GM18858 (cell line): ENCODE measurements around the gene GRIK1.

ENCODE experiments used
- ATAC-seq: cut with Tn5 transposase; IDR thresholded peaks from one replicate; pipeline ENCODE4 v1.9.1; 2021; ENCODE audit not compliant: unreplicated experiment

Gene GRIK1

DNA sequence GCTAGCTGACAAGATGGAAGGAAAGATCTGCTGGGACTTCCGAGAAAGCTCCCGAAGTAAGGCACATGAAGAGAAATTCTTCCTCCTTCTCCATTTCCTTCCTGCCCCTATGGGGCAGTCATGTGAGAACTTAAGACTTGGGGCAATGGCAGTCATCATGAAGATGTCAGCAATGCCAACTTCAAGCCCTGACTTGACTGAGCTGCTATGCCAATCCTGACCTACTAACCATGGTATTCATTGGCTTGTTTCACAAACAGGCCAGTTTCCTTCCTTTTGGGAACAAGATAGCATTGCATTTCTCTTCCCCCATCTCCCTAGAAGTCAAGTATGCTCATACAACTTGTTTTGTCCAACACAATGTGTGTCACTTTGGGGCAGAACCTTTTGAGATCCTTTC is 25.5 kb downstream of the GRIK1 start:
- no peak for ATAC-seq

DNA sequence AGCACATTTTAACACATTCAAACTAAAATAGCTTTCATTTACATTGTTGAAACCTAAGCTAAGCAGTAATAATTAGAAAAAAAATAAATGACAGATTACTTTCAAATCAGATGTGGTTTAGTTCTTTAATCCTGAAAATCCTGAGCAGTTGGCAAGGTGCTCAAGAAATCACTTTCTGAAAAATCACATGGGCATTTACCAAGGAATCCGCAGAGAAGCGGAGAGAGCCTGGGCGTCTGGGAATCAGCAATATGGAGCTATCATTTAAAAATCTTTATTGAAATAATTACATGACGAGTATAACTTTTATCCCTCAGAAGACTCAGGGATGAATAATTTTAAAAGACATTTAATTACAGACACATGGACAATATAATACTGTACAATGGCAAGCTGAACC is 30.2 kb downstream of the GRIK1 start:
- ATAC-seq: no peak

DNA sequence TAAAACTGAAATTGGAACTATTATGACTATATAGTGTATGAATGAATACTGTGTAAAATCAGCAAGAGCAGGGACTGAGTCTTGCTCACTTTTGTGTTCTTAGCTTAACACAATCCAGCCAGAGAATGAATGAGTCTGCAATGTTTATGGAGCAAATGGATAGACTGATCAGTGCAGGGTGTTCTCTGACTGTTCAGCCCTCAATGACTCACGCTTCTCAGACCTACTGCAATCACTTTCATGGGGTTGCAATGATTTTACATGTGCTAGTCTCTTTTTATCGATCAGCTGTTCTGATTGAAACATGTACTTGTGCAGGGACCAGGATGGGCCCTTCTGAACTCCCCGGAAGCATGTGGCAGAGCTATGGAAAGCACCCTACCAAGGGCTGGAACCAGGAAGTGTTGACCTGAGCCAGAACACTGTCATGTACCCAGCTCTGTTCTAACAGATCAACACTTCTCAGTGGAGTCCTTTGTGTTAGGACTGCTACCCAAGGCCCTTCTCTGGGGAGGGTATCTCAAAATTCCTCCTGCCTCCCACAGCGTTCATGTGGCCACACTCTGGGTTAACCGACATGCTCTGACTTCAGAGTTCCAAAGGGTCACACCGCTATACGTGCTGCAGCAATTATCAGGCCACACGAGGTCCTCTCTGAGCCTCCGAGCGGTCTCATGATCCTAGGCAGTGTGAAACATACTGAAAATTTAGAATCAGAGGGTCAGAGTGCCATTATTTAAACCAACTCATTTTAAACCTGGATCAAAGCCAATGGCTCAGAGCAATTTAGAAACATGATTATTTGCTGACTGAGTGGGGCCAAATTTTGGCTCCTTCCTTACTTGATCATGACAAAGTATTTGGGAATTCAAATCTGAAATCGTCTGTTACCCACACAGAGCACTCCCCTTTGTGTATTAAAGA is 35.2 kb downstream of the GRIK1 start:
- no peak for ATAC-seq

DNA sequence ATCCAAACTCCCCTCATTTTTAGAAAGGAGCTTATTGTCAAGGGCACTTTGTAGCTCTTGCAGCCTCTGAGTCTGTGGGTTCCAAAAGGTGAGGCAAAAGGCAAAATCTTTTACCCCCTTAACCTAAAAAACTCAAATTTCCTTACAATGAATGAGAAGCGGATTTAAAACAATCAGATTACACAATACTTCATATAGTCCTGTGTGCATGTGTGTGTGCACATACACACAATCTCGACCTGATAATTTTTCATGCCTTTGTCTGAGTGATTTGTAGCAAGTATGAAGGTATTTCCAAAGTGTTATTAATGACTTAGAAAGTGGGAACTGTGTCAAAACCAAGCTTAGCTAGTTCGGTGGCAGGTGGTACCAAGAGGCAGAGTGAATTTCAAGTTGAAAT is 42.9 kb downstream of the GRIK1 start:
- no peak for ATAC-seq

DNA sequence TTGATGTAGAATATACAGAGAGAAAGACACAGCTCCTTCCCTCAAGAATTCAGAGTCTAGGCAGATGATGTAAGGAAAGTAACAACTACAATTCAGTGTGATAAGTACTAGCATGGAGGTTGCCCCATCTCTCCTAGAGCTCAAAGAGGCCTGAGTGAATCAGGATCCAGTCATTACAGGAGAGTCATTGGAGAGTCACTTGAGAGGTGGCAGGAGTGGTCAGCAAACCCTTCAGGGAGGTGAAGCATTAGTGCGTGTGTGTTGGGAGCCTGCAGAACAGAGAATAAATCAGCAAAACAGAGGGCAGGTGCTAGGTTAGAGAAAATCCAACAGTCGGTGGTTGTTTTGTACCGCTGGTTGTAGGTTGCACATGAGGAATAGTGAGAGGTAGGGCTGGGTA is 46.1 kb downstream of the GRIK1 start:
- no peak for ATAC-seq

DNA sequence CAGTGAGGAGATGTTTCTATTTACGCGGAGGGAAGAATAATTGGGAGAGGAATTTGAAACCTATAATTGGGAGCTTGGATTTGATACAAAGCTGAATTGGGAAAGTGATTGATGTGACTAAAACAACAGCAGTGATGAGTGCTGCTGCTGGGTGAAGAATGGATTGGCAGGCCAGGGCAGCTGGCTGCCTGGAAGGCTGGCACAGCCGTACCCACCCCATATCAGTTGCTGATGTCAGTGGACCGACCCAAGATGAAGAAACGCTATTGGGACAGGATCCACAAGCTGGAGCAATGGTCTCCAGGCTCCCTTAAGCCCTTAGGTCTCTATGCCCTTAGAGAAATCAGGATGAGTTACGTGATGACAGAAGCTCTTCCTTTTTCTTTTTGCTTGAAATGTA is 47.4 kb downstream of the GRIK1 start:
- no peak for ATAC-seq

DNA sequence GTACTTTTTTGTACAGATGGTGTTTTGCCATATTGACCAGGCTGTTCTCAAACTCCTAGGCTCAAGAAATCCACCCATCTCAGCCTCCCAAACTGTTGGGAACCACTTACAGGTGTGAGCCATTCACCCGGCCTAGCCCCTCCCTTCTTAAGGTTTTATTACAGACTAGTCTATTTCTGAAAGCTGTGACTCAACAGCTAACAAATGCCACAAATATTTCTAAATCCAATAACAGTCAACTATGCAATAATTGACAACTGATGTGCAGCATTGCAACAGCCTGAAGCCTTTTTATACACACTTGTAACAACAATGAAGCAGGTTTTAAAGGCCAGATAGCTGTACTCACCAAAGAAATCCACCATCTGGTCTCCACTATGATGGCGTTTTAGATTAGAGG is 51.4 kb downstream of the GRIK1 start:
- ATAC-seq: no peak

DNA sequence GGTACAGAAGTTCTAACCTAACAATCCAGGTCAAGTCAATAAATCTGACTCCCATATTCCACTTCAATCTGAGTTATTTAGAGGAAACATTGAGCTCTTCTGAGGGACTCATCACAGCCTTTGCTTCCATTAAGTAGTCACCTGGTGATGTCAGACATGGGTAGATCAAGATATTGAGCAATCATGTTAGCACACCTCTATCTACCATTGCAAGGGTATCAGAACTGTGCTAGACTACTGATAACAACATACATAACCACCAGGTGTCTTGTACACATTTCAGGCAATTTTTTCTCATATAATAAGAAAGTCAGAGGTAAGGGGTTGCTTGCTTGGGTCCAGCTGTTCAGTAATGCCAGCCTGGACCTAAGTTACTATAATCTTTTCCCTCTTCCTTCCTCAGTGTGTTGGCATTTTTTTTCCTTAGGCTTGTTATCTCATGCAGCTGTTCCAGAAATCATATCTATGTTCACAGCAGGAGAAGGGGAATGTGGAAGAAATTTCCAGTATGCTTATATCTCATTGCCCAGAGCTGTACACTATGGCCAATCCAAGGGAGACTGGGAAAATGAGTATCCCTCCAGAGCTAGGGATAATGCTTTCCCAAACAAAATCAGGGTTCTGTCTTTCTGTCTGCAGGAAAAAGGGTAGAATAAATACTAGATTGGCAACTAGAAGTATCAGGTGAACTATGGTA is 52.3 kb downstream of the GRIK1 start:
- ATAC-seq: no peak

DNA sequence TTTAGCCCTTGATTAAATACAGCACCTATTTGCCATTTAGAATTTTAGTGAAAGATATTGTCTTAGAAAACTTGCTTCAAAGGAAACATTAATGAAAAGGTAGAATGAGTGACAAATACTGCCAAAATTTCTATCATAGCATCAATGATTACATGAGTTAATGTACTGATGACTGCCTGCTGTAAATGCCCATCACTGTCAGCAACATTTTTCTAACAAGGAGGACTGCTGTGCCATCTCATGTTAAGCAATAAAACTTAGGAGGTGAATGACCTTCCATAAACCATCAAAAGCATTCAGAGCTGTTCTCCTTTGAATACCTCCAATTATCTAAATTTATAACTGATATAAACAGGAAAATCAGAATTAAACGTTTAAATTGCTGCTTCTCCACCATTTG is 54.3 kb downstream of the GRIK1 start:
- ATAC-seq: no peak

DNA sequence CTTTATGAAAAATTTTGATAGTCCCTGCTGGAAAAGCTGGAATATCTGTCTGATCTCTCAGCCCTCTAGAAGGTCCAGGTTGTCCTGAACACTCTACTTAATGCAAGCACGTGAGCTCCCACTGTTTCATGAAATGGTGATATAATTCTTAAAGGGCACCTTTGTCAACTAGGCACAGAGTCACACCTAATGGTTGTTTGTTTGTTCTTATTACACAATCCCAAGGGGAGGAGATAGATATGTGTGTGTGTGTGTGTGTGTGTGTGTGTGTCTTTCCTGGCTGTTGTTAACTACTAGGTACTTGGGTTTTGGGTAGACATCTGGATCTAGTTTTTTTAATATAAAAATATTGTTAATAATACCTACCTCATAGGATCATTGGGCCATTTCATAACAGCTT is 63.9 kb downstream of the GRIK1 start:
- no peak for ATAC-seq

DNA sequence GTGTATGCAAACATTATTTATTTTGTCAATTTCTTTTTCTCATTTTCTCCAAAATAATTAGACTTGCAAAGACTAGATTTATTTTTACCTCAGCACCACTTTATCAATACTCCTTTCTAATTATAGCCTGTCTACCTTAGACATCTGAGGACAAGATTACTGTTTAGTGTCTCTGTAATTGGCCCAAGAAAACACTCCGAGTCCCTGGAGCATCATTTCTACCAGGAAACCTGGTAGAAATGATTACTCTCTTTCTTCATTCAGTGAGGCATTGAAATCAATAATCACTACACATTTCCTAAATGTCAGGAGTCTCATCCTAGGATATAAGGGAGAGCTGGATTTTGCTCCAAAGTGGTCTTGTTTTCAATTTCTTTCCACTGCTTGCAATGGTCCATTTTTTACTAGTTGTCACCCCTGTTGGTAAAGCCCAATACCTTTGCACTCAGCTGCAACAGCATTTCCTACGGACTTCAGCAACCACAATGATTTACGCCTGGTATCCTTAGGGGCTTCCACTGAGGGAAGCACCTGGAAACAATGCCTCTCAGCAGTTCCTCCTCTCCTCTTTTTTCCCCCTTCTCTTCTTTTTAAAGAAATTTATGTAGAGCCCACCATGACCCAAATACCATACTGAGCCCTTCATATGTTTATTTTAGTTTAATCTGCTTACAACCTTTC is 64.6 kb downstream of the GRIK1 start:
- no peak for ATAC-seq

DNA sequence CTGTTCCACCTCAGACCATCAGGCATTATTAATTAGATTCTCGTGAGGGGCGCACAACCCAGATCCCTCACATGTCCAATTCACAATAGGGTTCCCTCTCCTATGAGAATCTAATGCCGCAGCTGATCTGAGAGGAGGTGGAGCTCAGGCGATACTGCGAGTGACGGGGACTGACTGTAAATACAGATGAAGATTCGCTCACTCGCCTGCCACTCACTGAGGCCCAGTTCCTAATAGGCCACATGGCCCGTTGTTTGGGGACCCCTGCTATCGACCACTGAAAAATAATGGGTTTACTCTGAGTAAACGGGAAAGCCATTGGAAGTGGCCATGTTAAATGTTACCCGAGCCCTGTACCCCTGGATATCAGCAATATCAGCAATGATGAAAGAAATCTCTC is 65.9 kb downstream of the GRIK1 start:
- no peak for ATAC-seq

DNA sequence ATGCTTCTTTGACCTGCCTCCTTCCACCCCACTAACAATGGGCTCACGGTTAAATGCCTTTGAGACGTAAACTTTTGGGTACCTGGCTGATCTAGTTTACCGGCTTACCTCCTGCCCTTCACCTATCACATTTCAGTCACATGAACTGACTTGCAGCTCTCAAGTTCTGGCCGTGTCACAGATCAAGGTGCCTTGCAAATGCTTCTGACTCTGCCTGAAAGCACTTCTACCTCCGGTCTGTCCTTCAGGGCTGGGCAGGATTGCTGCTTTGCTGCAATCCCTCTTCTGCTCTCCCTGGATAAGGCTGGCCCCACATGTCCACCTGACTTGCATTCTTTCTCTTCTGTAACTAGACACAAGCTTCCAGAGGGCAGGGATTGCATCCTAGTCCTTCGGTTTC is 69.0 kb downstream of the GRIK1 start:
- no peak for ATAC-seq

DNA sequence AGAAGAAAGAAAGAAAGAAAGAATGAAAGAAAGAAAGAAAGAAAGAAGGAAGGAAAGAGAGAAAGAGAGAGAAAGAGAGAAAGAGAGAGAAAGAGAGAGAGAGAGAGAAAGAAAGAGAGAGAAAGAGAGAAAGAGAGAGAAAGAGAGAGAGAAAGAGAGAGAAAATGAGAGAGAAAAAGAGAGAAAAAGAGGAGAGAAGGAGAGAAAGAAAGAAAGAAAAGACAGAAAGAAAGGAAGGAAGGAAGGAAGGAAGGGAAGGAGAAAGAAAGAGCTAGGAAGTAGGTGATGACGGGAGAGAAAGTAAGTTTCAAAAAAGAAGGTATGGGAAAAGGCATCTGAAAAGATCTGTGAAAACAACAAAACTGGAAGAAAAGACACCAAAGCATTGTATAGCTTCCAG is 72.0 kb downstream of the GRIK1 start:
- no peak for ATAC-seq

DNA sequence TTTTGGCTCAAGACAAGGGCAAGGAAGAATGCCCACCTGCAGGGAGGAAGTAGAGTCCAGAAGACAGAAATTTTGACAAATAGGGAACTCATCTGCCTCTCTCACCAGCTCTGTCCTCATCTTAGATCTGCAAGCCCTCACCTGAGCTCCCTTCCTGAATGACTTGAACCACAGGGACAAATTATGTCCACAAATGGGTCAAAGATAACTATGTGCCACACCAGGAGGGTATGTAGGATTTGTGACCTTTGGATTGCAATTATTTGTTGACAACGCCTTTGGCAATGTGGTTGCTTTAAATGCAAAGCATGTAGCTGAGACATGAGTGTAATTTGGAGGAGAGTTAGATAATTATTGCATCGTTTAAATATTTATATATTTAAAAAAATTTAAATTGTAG is 79.5 kb downstream of the GRIK1 start:
- ATAC-seq: no peak

DNA sequence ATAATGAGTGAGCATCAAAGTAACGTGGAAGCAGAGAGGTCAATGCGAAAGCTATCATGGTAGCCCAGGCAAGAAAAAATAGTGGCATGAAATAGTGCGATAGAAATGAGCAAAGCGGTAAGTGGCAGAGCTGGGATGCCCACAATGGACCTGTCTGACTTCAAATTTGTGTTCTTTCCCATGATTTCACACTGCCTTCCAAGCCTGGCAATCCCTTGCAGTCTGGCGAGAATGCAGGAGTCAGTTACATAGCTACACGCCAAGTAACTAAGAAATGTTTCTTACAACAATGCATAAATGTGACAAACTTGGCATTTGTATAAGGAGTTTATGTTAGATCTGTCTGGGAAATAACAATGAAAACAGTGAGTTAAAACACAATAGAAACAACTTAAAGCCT is 82.6 kb downstream of the GRIK1 start:
- ATAC-seq: no peak

DNA sequence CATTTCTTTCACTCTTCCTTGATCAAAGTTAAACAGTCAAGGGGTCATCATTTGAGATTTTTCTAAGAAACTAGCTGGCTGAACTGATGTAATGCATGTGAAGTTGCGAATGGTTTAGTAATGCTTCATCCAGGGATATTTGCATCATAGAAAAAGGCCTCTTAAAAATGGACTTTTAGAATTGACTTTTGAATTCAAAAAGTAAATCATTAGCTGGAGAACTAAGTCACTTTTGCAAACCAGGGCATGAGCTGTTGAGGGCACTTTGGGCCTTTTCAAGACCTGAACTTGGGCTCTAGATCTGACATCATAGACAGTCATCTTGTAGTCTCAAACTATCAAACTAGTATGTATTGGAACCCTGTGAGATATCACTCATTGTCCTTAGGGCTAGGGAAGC is 85.0 kb downstream of the GRIK1 start:
- no peak for ATAC-seq

DNA sequence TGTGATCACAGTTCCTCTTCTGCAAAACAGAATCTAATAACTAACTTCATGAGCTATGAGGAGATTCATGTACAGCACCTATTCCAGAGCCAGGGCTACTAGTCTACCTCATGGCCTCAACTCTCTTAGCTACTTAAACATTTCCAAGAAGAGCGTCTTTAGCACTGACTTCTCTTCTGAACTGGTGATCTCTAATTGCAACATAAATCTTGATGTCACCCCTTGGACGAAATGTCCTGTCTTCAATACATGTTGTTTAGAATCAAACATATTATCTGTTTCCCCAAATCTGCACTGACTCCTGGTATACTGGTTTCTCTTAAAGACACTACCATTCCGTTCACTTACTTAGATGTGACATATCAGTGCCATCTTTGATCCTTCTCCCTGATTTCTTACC is 88.2 kb downstream of the GRIK1 start:
- ATAC-seq: no peak

DNA sequence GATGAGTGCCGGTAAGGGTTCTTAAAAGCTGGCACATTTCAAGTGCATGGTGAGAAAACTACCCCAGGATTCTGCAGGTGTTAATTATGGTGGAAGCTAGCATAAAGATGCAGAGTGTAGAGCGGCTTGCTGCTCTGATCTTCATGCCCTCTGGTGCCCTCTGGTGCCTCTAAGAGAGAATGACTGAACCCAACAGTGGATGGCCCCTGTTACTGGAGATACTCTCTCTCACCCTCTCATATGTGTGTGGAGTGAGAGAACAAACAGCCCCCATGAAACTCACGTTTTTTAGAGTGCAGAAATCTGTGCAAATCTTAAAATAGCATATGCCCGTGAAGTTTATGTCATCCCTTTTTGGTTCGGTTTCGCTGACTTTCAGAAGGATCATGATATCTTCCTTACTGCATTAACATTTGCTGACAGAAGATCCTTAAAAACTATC is 90.0 kb downstream of the GRIK1 start:
- peak; percentile 94 for ATAC-seq

DNA sequence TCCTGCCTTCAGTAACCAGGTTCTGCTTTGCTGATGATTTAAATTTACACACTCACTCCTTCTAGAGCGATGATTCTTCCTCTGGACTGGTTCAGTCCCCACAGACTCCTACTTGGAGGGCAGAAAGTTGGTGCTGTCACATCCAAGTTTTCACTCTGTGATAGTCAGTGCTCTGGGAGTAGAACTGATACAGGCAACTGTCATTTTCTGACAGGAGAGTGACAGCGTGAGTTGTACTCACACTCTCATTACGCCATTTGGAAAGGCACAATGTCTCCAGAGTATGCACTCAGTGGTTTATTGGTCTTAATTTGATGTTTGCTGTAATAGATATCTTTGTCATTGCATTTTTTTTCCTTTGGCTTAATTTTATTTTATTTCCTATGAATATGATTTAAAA is 96.0 kb downstream of the GRIK1 start:
- ATAC-seq: no peak

DNA sequence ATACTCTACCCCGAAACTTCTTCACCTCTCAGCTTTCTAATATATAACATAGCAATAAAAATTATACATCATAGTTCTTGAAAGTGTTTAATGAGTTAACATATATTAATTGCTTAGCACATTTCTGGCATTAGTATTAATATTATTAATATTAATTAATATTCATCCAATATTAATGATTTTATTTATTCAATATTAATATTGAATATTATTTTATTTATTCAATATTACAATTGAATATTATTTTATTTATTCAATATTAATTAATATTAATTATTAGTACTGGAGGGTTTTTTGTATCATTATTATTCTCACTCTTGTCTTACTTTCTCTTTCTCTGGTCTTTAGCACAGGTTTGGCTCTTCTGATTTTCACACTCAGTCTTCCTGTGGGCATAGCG is 105.2 kb downstream of the GRIK1 start:
- ATAC-seq: no peak

DNA sequence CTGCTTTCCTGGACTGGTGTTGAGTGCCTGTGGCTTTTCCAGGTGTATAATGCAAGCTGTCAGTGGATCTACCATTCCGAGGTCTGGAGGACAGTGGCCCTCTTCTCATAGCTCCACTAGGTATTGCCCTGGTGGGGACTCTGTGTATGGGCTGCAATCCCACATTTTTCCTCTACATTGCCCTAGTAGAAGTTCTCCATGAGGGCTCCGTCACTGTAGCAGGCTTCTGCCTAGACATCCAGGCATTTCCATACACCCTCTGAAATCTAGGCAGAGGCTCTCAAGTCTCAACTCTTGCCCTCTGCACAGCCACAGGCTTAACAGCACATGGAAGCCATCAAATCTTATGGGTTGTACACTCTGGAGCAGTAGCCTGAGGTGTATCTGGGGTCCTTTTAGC is 107.6 kb downstream of the GRIK1 start:
- ATAC-seq: no peak
